ENCODE results near the gene TSC22D2.

DNA sequence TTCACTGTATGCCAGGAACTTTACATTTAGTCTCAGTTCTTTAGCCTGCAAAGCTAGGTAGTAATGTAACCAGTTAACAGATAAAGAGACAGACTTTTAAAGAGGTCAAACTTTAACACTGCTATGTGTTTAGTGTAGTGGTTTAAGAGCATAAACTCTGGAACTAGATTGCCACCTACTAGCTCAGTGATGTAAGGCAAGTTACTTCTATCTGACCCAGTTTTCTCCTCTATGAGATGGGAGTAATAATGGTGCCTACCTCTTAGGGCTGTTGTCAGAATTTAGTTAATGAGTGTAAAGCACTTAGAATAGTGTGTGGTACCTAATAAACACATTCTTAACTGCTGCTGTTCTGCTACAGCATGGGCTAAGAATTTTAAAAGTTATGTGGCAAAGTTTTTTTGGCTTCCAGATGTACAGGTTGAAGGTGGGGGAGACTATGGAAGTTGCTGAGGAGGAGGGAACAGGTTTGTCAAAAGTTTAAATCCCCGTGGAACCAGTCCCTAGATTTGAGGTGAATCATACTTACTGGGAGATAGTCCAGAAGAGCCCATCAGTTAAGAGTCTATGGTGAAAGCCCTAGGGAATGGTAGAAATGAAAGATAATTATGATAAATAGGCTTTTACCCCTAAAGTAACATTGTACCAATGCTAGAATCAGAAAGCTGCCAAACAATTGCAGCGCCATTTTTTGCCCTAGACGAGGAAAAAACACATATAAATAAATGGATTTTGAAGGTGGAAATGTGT lies 13.9 kb downstream of the TSC22D2 start:
- no peak for TF ChIP-seq EZH2phosphoT487 (IDR thresholded peaks at IDR 0.05; ENCODE audit: borderline replicate concordance)
- TF ChIP-seq, protein P1, sequence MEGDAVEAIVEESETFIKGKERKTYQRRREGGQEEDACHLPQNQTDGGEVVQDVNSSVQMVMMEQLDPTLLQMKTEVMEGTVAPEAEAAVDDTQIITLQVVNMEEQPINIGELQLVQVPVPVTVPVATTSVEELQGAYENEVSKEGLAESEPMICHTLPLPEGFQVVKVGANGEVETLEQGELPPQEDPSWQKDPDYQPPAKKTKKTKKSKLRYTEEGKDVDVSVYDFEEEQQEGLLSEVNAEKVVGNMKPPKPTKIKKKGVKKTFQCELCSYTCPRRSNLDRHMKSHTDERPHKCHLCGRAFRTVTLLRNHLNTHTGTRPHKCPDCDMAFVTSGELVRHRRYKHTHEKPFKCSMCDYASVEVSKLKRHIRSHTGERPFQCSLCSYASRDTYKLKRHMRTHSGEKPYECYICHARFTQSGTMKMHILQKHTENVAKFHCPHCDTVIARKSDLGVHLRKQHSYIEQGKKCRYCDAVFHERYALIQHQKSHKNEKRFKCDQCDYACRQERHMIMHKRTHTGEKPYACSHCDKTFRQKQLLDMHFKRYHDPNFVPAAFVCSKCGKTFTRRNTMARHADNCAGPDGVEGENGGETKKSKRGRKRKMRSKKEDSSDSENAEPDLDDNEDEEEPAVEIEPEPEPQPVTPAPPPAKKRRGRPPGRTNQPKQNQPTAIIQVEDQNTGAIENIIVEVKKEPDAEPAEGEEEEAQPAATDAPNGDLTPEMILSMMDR (IDR thresholded peaks at IDR 0.05 in 2 of 3, conservative IDR thresholded peaks at IDR 0.05 in 1 of 3; ENCODE audit: borderline replicate concordance in 1 of 3, insufficient read depth in 1 of 3, low read depth in 2 of 3, low read length in 2 of 3): no peak
- no peak for TF ChIP-seq FOSL1 (IDR thresholded peaks at IDR 0.05; ENCODE audit: low read depth)
- no peak for TF ChIP-seq EGR1 (IDR thresholded peaks at IDR 0.05; ENCODE audit: low read depth)
- TF ChIP-seq, protein P2, sequence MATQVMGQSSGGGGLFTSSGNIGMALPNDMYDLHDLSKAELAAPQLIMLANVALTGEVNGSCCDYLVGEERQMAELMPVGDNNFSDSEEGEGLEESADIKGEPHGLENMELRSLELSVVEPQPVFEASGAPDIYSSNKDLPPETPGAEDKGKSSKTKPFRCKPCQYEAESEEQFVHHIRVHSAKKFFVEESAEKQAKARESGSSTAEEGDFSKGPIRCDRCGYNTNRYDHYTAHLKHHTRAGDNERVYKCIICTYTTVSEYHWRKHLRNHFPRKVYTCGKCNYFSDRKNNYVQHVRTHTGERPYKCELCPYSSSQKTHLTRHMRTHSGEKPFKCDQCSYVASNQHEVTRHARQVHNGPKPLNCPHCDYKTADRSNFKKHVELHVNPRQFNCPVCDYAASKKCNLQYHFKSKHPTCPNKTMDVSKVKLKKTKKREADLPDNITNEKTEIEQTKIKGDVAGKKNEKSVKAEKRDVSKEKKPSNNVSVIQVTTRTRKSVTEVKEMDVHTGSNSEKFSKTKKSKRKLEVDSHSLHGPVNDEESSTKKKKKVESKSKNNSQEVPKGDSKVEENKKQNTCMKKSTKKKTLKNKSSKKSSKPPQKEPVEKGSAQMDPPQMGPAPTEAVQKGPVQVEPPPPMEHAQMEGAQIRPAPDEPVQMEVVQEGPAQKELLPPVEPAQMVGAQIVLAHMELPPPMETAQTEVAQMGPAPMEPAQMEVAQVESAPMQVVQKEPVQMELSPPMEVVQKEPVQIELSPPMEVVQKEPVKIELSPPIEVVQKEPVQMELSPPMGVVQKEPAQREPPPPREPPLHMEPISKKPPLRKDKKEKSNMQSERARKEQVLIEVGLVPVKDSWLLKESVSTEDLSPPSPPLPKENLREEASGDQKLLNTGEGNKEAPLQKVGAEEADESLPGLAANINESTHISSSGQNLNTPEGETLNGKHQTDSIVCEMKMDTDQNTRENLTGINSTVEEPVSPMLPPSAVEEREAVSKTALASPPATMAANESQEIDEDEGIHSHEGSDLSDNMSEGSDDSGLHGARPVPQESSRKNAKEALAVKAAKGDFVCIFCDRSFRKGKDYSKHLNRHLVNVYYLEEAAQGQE (IDR thresholded peaks at IDR 0.05; ENCODE audit: low read depth): no peak
- TF ChIP-seq POLR2A (IDR thresholded peaks at IDR 0.05; ENCODE audit: borderline replicate concordance, extremely low read depth, insufficient read depth, insufficient read length): no peak
- TF ChIP-seq, protein P3, sequence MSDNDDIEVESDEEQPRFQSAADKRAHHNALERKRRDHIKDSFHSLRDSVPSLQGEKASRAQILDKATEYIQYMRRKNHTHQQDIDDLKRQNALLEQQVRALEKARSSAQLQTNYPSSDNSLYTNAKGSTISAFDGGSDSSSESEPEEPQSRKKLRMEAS (IDR thresholded peaks at IDR 0.05): no peak
- no peak for TF ChIP-seq CBX3 (IDR thresholded peaks at IDR 0.05; ENCODE audit: low read depth)
- no peak for TF ChIP-seq POLR2AphosphoS5 (IDR thresholded peaks at IDR 0.05; ENCODE audit: low read depth, low read length)

Data from HCT116 (cell line).